Stimulated activated memory B cell treated with anti-CD40 and anti-IgM and Interleukin-4, amounts not matched to agents 10 μg/mL and 1 μg/mL and 100 μg/mL, for 72 hours (primary cell): Measurements from ENCODE around the gene RDH11.

Experiments used
- ATAC-seq: fragments of 150-1000 bp; cut with Tn5 transposase; 2 replicates; pipeline ENCODE4 v1.10.0; 2021
- H3K27ac Mint-ChIP-seq: one replicate; pipeline ENCODE4 v1.8.0; 2022; ENCODE audit warnings: mild to moderate bottlenecking, mixed read lengths
- H3K27me3 Mint-ChIP-seq: one replicate; pipeline ENCODE4 v1.8.0; 2022; ENCODE audit warnings: mixed read lengths
- H3K36me3 Mint-ChIP-seq: one replicate; pipeline ENCODE4 v1.8.0; 2022; ENCODE audit warnings: mixed read lengths
- H3K4me1 Mint-ChIP-seq: one replicate; pipeline ENCODE4 v1.8.0; 2022; ENCODE audit warnings: mixed read lengths
- H3K4me3 Mint-ChIP-seq: one replicate; pipeline ENCODE4 v1.8.0; 2022; ENCODE audit warnings: mild to moderate bottlenecking, moderate library complexity, mixed read lengths
- H3K9me3 Mint-ChIP-seq: one replicate; pipeline ENCODE4 v1.8.0; 2022; ENCODE audit warnings: mixed read lengths

The RDH11 gene

GRCh38 chr14:67679006-67679405 is 16.6 kb downstream of the RDH11 start:
- no peak overlapping the region for H3K27ac Mint-ChIP-seq
- no peak overlapping the region for H3K4me3 Mint-ChIP-seq
- H3K36me3 Mint-ChIP-seq, result peaks cover 46% of the 10 kb centered on the region
- no peaks in the 10 kb centered on the region for H3K27me3 Mint-ChIP-seq
- peaks cover 30% of the 10 kb centered on the region for H3K4me1 Mint-ChIP-seq
- no peaks in the 10 kb centered on the region for H3K9me3 Mint-ChIP-seq
- no peak for ATAC-seq

- Mint-ChIP-seq H3K4me1 (peaks cover 38% of the 10 kb centered on the region), H3K27ac (peak overlapping the region; percentile 94), H3K36me3 (peaks cover 23% of the 10 kb centered on the region), H3K4me3 (peak overlapping the region; percentile 89), H3K27me3 (no peaks in the 10 kb centered on the region), H3K9me3 (no peaks in the 10 kb centered on the region)
- no peak for ATAC-seq
Measured at GRCh38 chr14:67675219-67675582, 20.4 kb downstream of the RDH11 start.

GRCh38 chr14:67674480-67675218 is 20.9 kb downstream of the RDH11 start, which contains the start of gene VTI1B:
Gene VTI1B (minus strand): TSS chr14:67674632. CDS start chr14:67674489, 143 bp downstream.
- H3K36me3 Mint-ChIP-seq, result peaks cover 23% of the 10 kb centered on the region
- no peaks in the 10 kb centered on the region for H3K27me3 Mint-ChIP-seq

GRCh38 chr14:67674139-67674479 is 21.5 kb downstream of the RDH11 start:
- Mint-ChIP-seq H3K27ac (peak overlapping the region; percentile 94), H3K4me1 (peaks cover 46% of the 10 kb centered on the region), H3K4me3 (peak overlapping the region; percentile 89), H3K36me3 (peaks cover 23% of the 10 kb centered on the region), H3K9me3 (no peaks in the 10 kb centered on the region), H3K27me3 (no peaks in the 10 kb centered on the region)
- ATAC-seq, result peak; percentile 69

More at GRCh38 chr14:67674480-67675218, 20.9 kb downstream of the RDH11 start, which contains the start of gene VTI1B:
- Mint-ChIP-seq H3K9me3 (no peaks in the 10 kb centered on the region), H3K4me3 (peak within 1 kb of the TSS; percentile 89), H3K27ac (peak within 1 kb of the TSS; percentile 94), H3K4me1 (peaks cover 41% of the 10 kb centered on the region)
- ATAC-seq, result peak; percentile 98

- Mint-ChIP-seq H3K36me3 (peaks cover 17% of the 10 kb centered on the region), H3K27me3 (no peaks in the 10 kb centered on the region), H3K9me3 (no peaks in the 10 kb centered on the region), H3K4me3 (peak overlapping the region; percentile 89), H3K4me1 (peaks cover 53% of the 10 kb centered on the region), H3K27ac (peak overlapping the region; percentile 94)
- ATAC-seq, result no peak
Measured at GRCh38 chr14:67673451-67673850, 22.1 kb downstream of the RDH11 start.

- H3K4me1 Mint-ChIP-seq, result peaks cover 57% of the 10 kb centered on the region
- no peaks in the 10 kb centered on the region for H3K9me3 Mint-ChIP-seq
- no peaks in the 10 kb centered on the region for H3K36me3 Mint-ChIP-seq
- ATAC-seq, result no peak
- H3K27me3 Mint-ChIP-seq, result no peaks in the 10 kb centered on the region
- no peak overlapping the region for H3K4me3 Mint-ChIP-seq
- peak overlapping the region; percentile 64 for H3K27ac Mint-ChIP-seq
Measured at GRCh38 chr14:67668559-67668958, 27.0 kb downstream of the RDH11 start.

GRCh38 chr14:67666750-67667449 is 28.7 kb downstream of the RDH11 start:
- Mint-ChIP-seq H3K27ac (peak overlapping the region; percentile 71), H3K27me3 (no peaks in the 10 kb centered on the region), H3K36me3 (peaks cover 5% of the 10 kb centered on the region), H3K4me3 (no peak overlapping the region), H3K9me3 (no peaks in the 10 kb centered on the region), H3K4me1 (peaks cover 41% of the 10 kb centered on the region)
- ATAC-seq, result peak; percentile 73

GRCh38 chr14:67665868-67666267 is 29.7 kb downstream of the RDH11 start:
- Mint-ChIP-seq H3K36me3 (peaks cover 5% of the 10 kb centered on the region), H3K27ac (peak overlapping the region; percentile 71), H3K27me3 (no peaks in the 10 kb centered on the region), H3K4me1 (peaks cover 41% of the 10 kb centered on the region), H3K4me3 (no peak overlapping the region), H3K9me3 (no peaks in the 10 kb centered on the region)
- no peak for ATAC-seq

GRCh38 chr14:67663633-67664032 is 31.9 kb downstream of the RDH11 start:
- no peak overlapping the region for H3K27ac Mint-ChIP-seq
- H3K4me3 Mint-ChIP-seq, result no peak overlapping the region
- no peaks in the 10 kb centered on the region for H3K27me3 Mint-ChIP-seq
- peaks cover 22% of the 10 kb centered on the region for H3K4me1 Mint-ChIP-seq
- ATAC-seq, result no peak
- H3K9me3 Mint-ChIP-seq, result no peaks in the 10 kb centered on the region
- H3K36me3 Mint-ChIP-seq, result peaks cover 8% of the 10 kb centered on the region

- ATAC-seq, result no peak
- Mint-ChIP-seq H3K36me3 (peaks cover 52% of the 10 kb centered on the region), H3K27ac (no peak overlapping the region), H3K27me3 (no peaks in the 10 kb centered on the region), H3K9me3 (no peaks in the 10 kb centered on the region), H3K4me1 (no peaks in the 10 kb centered on the region), H3K4me3 (no peak overlapping the region)
Measured at GRCh38 chr14:67653651-67654280, 41.8 kb downstream of the RDH11 start.

GRCh38 chr14:67652189-67652588 is 43.4 kb downstream of the RDH11 start:
- no peak overlapping the region for H3K4me3 Mint-ChIP-seq
- ATAC-seq, result no peak
- no peak overlapping the region for H3K27ac Mint-ChIP-seq
- H3K27me3 Mint-ChIP-seq, result no peaks in the 10 kb centered on the region
- H3K36me3 Mint-ChIP-seq, result peaks cover 44% of the 10 kb centered on the region
- no peaks in the 10 kb centered on the region for H3K4me1 Mint-ChIP-seq
- no peaks in the 10 kb centered on the region for H3K9me3 Mint-ChIP-seq

- peaks cover 41% of the 10 kb centered on the region for H3K36me3 Mint-ChIP-seq
- no peak overlapping the region for H3K27ac Mint-ChIP-seq
- ATAC-seq, result no peak
- no peaks in the 10 kb centered on the region for H3K9me3 Mint-ChIP-seq
- no peaks in the 10 kb centered on the region for H3K4me1 Mint-ChIP-seq
- H3K27me3 Mint-ChIP-seq, result no peaks in the 10 kb centered on the region
- no peak overlapping the region for H3K4me3 Mint-ChIP-seq
Measured at GRCh38 chr14:67650694-67651093, 44.9 kb downstream of the RDH11 start.

- Mint-ChIP-seq H3K36me3 (peaks cover 41% of the 10 kb centered on the region), H3K9me3 (no peaks in the 10 kb centered on the region), H3K27ac (no peak overlapping the region), H3K27me3 (no peaks in the 10 kb centered on the region), H3K4me1 (no peaks in the 10 kb centered on the region), H3K4me3 (no peak overlapping the region)
- no peak for ATAC-seq
Measured at GRCh38 chr14:67650151-67650550, 45.4 kb downstream of the RDH11 start.

- no peak for ATAC-seq
- H3K4me1 Mint-ChIP-seq, result no peaks in the 10 kb centered on the region
- peaks cover 33% of the 10 kb centered on the region for H3K36me3 Mint-ChIP-seq
- no peaks in the 10 kb centered on the region for H3K27me3 Mint-ChIP-seq
- no peak overlapping the region for H3K27ac Mint-ChIP-seq
- H3K4me3 Mint-ChIP-seq, result no peak overlapping the region
- H3K9me3 Mint-ChIP-seq, result no peaks in the 10 kb centered on the region
Measured at GRCh38 chr14:67646131-67646530, 49.4 kb downstream of the RDH11 start.

- no peak overlapping the region for H3K4me3 Mint-ChIP-seq
- no peak overlapping the region for H3K27ac Mint-ChIP-seq
- peaks cover 26% of the 10 kb centered on the region for H3K36me3 Mint-ChIP-seq
- H3K9me3 Mint-ChIP-seq, result no peaks in the 10 kb centered on the region
- H3K4me1 Mint-ChIP-seq, result no peaks in the 10 kb centered on the region
- no peaks in the 10 kb centered on the region for H3K27me3 Mint-ChIP-seq
- ATAC-seq, result no peak
Measured at GRCh38 chr14:67645414-67645813, 50.1 kb downstream of the RDH11 start.
